Central memory CD4-positive, alpha-beta T cell (primary cell): Measurements from ENCODE around the gene RIMKLB.

Experiments
- DNase-seq: peaks from one replicate; pipeline ENCODE4 v3.0.0; 2022
- total RNA-seq, 3 experiments: gene quantifications; one replicate each; lab custom pipeline; 2026; lab: John Stamatoyannopoulos, UW

RIMKLB gene
- 14.9 to 51.1 (median 36.5) reads per million in 3 experiments for total RNA-seq

DNA sequence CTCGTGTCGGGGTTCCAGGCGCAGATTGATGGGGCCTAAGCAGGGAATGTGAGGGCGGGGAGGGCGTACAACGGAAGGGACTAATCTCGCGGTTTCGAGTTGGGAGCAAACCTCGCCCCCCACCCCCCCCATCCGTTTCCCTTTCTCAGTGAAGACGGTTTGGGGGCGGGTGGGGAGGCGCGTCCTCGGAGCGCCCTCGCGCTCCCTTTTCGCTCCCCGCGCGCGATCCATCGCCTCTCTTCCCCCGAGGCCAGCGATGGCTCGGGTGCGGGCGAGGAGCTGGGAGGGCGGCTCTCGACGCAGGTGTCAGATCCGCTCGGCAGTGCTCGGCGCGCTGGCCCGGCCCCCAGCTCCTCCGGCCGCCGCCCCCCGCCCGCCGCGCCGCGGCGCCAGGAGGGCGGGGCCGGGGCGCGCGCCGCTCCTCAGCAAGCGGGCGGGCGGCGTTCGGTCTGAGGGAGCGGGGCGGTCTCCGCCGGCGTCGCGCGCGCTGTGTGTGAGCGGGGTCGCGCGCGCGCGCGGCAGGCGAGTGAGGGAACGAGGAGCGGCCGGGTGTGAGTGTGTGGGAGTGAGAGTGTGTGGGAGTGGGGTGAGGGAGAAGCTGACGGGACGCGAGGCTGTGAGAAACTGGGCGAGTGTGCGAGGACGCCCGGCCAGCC lies at the start of gene RIMKLB:
TSS of gene RIMKLB (plus strand) at position 516 of the 656 bp plus-strand sequence. CDS start 15,876 bp downstream, outside the sequence.
- DNase-seq = peak; percentile 67

DNA sequence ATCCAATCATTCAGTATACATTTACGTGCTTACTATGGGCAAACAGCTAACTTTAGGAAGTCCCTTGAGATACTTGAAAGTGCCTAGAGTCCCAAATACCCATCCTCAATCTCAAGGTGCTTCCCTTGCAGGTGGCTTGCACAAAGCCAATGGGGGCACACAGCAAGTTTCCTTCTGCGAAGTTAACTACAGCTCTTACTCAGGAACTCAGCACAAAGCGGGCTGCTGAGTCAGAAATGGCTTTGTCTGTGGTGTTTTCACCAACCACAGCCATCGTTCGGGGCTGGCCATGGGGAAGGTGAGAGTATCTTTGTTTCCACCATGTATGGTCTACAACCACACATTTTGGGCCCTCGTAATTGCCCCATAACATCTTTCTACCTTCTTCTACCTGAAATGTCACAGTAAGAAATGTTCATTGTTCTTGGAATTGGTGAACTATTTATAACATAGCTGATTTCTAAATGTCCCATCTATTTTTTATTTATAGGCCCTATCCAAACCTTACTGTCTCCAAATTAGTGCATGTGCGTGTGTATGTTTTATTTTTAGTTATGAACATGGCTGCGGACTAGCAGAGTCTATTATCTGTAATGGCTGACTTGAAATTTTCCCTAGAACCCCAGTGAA lies 49.1 kb upstream of the RIMKLB start:
- no peak for DNase-seq

- no peak for DNase-seq
Measured at GRCh38 chr12:8655421-8655820, 42.4 kb upstream of the RIMKLB start.

- no peak for DNase-seq
Measured at GRCh38 chr12:8658346-8658745, 39.4 kb upstream of the RIMKLB start.

- DNase-seq = no peak
Measured at GRCh38 chr12:8661016-8661415, 36.8 kb upstream of the RIMKLB start.

- no peak for DNase-seq
Measured at GRCh38 chr12:8661751-8662150, 36.0 kb upstream of the RIMKLB start.

DNA sequence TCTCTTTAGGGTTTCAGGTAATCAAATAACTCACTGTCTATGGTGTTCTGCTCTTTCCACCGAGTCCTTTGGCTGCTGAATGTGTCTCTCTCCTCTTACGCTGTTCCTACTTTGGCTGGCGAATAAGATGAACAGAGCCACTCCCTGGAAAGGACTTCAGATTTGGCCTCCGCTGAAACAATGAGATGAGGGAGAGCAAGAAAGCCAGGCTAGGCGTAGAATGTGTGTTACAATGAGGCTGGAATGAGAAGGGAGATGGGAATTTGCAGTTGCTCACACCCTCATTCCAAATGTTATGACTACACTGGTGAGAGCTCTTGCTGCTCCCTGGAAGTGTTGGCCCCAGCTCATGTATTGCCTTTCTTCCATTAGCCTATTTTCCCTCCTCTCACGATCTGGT lies 35.2 kb upstream of the RIMKLB start, which contains the start of gene MFAP5:
TSS of gene MFAP5 (minus strand) at position 234 of the 400 bp plus-strand sequence. CDS start 722 bp downstream, outside the sequence.
- DNase-seq = no peak

DNA sequence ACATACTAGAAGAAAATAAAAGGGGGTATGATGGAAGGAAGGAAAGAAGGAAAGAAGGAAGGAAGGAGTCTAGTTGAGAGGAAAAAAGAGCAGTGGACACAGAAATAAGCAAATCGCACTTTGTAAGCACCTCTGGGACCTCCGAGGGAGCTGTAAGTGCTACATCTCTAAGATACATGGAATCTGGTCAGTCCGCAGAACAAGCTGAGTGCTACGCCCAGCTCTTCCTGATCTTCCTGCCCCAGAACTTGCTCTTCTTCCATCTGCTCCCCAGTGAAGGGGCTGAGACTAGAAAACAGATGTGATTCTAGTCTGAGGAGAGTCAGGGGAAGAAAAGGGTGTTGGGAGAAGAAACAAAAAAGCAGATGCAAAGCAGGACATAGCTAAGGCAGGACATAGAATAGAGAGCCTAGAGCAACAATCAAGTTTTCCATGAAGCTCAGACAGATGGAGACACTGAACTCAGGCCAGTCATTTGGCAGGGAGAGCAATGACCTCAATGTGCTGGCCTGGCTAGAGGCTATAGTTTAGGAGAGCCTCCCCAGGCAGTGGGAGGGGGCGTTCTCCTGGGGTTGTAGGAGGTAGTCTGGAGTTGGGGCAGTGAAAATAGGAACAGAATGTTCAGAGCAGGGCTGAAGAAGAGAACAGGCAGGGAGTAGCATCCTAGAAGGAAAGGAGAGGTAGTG lies 33.4 kb upstream of the RIMKLB start:
- no peak for DNase-seq

DNA sequence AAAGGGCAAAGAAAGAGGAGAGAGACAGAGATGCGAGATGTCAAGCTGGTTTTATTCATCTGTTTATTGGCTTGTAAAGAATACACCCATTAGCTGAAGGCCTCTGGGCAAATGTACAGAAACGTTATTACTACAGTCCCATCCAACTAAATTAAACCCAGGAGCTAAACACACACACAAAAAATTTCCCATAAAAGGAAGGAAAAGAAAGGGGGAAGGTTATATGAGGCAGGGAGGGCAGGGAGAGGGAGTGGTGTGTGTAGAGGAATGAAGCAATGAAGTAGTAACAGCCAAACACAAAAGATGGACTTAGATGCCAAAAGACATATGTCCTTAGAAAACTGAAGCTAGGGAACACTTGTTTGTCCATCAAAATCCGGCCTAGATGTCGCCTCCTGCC lies 32.0 kb upstream of the RIMKLB start:
- DNase-seq = no peak

GRCh38 chr12:8667270-8667669 lies 30.5 kb upstream of the RIMKLB start:
- no peak for DNase-seq

GRCh38 chr12:8668441-8668840 lies 29.4 kb upstream of the RIMKLB start:
- no peak for DNase-seq

GRCh38 chr12:8672381-8672780 lies 25.4 kb upstream of the RIMKLB start:
- DNase-seq = no peak

DNA sequence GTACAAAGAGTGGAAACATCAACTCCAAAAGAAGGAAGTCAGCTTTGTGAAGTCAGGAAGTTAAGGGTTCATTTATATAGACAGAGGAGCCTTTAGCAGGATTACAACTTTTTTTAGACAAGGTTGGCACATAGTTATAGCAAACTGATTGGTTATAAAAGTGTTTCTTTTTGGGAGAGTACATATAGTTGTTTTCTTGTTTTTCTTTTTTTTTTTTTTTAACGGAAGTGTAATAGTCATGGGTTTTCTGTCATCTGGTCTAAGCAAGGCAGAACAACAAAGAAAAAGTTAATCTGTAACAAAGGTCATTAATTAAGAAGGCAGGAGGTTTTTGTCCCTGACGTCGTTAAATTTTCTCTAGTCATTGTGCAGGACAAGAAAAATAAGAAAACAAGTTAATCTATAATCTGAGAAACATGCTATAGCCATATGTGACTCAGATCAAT lies 22.2 kb upstream of the RIMKLB start:
- no peak for DNase-seq

DNA sequence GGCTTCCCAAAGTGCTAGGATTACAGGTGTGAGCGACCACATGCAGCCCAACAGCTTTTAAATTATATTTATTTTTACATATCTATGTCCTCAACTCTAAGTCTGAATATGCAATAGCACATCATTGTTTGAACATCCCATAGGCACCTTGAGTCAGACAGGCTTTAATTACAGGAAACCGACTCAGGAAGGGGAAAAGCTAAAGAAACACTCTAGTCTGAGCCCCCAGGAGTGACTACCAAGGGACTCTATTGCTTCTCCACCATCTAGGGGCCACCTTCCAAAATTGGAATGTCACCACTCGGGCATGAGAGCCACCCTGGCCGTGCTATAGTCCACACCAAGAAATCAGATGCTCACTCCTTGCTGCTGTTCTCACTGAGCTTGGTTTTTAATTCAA lies 21.1 kb upstream of the RIMKLB start:
- no peak for DNase-seq

DNA sequence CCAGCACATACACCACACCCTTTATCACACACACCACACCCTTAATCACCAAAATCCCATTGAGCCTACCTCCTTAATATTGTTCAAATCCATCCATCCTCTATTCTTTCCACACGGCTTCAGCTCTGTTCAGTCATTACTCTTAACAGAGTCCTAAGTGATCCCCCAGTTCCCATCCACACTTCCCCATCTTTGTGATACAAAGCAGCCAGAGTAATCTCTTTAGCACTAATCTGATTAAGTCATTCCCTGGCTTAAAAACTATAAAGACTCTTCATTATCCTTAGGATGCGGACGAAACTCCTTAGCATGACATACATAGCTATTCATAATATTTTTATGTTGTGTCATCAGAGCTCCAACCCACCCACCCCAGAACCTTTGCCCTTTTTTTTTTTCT lies 20.4 kb upstream of the RIMKLB start:
- no peak for DNase-seq

DNA sequence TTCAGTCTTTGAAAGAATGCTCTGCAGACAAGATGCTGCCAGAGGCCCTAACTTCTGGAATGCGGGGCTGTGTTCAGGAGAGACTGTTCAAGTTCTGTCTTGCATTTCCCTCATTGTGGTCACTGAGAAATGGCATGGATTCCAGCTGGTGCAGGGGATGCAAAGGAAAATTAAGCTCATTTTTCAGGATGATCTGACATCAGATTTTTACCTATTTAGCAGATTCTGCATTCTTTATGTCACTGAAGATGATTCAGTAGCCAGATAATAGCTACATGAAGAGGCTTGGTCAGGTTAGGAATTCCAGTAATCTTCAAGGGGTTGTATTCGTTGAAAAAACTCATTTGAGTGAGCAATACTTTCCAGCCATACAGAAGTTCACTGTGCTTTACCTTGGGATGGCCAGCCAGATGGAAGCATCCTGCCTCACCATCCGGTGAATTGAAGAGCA lies 19.1 kb upstream of the RIMKLB start:
- no peak for DNase-seq

DNA sequence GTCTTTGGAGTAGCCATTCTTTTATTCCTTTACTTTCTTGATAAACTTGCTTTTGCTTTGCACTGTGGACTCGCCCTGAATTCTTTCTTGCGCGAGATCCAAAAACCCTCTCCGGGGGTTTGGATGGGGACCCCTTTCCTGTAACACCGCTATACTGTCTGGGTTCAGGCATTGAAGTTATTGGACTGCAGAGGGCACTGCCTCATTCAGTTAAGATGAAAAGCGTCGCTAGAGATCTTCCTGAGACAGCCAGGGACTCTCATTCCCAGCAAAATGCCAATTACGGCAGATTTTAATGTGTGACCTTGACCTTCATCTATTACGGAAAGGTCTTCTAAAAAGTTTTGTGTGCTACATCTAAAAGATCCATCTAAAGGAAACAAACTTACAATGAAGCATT lies 17.3 kb upstream of the RIMKLB start:
- DNase-seq = no peak

DNA sequence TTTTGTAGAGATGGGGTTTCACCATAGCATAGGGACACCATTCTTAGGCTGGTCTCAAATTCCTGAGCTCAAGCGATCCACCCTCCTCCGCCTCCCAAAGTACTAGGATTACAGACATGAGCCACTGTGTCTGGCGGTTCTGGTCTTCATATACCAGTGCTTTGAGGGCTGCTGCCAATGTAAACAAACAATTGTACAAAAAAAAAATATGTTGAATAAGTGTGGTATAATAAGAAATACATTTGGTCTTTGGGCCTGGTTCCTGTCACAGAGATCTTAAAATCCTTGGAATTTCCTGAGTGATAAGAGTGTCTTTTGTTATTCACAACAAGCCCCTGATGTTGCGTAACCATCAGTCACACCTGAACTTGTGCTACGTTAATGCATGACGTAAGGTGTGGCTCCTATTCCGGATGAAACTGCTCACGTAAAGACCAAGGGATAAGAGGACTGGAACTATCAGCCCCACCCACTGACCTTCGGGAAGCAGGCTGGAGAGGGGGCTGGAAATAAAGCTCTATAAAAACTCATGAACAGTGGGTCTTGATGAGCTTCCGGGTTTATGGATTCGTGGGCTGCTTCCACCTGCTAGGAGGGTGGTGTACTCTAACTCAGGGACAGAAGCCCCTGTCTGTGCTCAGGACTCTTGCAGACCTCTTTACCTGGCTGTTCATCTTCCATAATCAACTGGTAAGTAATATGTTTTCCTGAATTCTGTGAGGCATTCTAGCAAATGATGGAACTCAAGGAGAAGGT lies 16.5 kb upstream of the RIMKLB start:
- DNase-seq = no peak

GRCh38 chr12:8685051-8685450 lies 12.7 kb upstream of the RIMKLB start:
- DNase-seq = no peak

DNA sequence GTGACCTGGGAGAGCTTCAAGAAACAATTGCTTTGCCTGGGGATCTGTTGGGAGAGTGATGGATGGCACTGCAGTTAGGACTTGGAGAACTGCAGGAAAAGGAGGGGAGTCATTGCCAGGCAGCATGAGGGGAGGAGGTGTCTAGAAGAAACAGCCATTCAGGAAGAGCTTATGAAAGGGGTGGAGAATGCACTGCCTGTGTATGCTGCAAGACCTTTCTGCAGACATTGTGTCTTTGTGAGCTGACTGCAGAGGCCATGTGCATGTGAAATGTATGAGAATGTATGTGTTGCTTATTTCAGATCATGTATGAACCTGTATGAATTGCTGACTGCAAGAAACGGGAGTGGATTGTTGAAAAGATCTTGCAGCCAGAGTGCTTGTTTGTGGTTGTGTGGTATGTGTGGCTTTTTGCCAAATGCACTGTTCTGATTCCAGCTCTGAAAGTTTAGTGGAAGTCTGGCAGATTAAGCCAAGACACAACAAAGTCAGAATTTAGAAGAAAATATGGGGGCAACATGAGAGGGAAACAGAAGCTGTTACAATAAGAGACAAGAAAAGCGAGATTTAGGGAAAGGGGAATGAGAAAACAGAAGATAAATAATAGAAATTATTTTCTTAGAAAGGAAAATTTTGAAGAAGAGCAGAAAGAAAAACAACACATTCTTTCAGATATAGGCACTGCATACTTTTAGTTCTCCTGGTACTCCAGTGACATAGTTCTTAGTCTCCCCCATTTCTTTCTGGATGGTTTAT lies 9.8 kb upstream of the RIMKLB start:
- DNase-seq = no peak

GRCh38 chr12:8689681-8690080 lies 8.1 kb upstream of the RIMKLB start:
- DNase-seq = no peak

GRCh38 chr12:8692573-8692972 lies 5.2 kb upstream of the RIMKLB start:
- no peak for DNase-seq
